Mesothelial cell of epicardium (in vitro differentiated cells): ENCODE data around the gene ZMYND8. TPM values are rescaled to one million over a fixed set of nuclear protein-coding genes. Genes with fewer than 3 reads are reported as not detected.

Source experiments
- DNase-seq, 2 experiments: peaks; one replicate each; pipeline ENCODE4 v3.0.0; 2021; ENCODE audit warnings: low spot score in 2 of 2; ENCODE audit not compliant: unreplicated experiment in 2 of 2
- H3K27ac Mint-ChIP-seq: 2 replicates; pipeline ENCODE4 v1.8.0; 2021; ENCODE audit warnings: mixed read lengths
- H3K27me3 Mint-ChIP-seq: 2 replicates; pipeline ENCODE4 v1.8.0; 2021; ENCODE audit warnings: low read depth, mixed read lengths
- H3K36me3 Mint-ChIP-seq: 2 replicates; pipeline ENCODE4 v1.8.0; 2021; ENCODE audit warnings: mixed read lengths
- H3K4me1 Mint-ChIP-seq: 2 replicates; pipeline ENCODE4 v1.8.0; 2021; ENCODE audit warnings: mixed read lengths
- H3K4me3 Mint-ChIP-seq: 2 replicates; pipeline ENCODE4 v1.8.0; 2021; ENCODE audit warnings: mild to moderate bottlenecking, moderate library complexity, mixed read lengths
- H3K9me3 Mint-ChIP-seq: 2 replicates; pipeline ENCODE4 v1.8.0; 2021; ENCODE audit warnings: mixed read lengths
- total RNA-seq: library from RNA; stranded (reverse); gene quantifications from 3 replicates; pipeline ENCODE4 v1.2.1, GENCODE V29; 2021
- TF ChIP-seq, protein P1 (sequence below): fragments of 200-600 bp; sonication (generic); IDR thresholded peaks from one replicate; pipeline ENCODE4 v1.5.0; 2021; ENCODE audit warnings: antibody characterized with exemption; ENCODE audit not compliant: unreplicated experiment

The ZMYND8 gene
- total RNA-seq, 1 donor from 2014 or later = 120 TPM

DNA sequence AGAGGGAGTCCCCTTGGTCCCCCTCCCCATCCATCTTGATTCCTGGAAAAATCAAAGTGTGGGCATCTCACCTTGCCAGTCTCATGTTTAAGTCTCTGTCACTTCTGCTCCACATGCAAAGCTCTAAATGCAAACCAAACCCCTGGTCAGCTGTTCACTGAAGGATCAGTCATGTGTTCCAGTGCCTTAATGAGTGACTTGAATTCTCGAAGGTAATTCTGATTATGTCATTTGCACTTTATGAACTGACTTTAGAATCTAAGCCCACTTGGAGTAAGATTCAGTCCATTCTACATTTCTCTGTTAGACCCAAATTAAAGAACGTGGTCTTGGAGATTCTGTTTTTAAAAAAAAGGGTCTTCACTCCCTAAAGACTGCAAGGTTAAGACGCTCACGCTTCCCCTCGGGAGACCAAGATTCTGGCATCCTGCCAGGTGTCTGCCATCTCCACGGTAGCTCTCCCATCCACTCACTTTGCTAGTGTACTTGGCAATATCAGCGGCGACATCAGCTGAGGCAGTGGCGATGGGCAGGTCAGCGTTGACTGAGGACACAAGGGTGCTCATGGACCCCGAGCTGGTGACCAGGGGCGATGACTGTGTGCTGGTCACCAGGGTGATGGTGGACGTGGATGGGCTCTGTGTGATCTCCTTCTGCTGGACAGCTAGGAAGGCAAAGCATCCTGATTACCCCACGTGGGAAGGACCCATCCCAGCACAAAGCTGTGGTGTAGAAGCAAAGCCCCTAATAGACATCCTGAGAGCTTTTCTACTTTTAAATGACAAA lies 120.5 kb downstream of the ZMYND8 start:
- Mint-ChIP-seq H3K36me3 (peaks cover 47% of the 10 kb centered on the region), H3K27ac (peak overlapping the region; percentile 50), H3K4me1 (peaks cover 8% of the 10 kb centered on the region), H3K9me3 (no peaks in the 10 kb centered on the region), H3K4me3 (no peak overlapping the region), H3K27me3 (no peaks in the 10 kb centered on the region)
- no peak for DNase-seq
- TF ChIP-seq, protein P1, sequence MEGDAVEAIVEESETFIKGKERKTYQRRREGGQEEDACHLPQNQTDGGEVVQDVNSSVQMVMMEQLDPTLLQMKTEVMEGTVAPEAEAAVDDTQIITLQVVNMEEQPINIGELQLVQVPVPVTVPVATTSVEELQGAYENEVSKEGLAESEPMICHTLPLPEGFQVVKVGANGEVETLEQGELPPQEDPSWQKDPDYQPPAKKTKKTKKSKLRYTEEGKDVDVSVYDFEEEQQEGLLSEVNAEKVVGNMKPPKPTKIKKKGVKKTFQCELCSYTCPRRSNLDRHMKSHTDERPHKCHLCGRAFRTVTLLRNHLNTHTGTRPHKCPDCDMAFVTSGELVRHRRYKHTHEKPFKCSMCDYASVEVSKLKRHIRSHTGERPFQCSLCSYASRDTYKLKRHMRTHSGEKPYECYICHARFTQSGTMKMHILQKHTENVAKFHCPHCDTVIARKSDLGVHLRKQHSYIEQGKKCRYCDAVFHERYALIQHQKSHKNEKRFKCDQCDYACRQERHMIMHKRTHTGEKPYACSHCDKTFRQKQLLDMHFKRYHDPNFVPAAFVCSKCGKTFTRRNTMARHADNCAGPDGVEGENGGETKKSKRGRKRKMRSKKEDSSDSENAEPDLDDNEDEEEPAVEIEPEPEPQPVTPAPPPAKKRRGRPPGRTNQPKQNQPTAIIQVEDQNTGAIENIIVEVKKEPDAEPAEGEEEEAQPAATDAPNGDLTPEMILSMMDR = no peak

DNA sequence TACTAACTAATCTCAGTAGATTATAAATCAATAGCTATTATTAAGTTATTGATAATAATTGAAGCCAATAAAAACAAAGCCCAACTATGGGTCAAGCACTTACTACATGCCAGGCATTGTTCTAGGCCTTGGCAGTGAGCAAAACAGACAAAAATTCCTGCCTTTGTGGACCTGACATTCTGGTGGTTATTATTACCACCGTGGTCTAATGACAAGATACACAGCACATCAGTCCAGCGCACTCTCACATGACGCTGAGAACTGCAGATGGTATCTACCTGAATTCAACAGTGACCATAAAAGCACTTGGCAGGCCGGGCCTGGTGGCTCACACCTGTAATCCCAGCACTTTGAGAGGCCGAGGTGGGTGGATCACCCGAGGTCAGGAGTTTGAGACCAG lies 121.4 kb downstream of the ZMYND8 start:
- Mint-ChIP-seq H3K36me3 (peaks cover 49% of the 10 kb centered on the region), H3K4me1 (peaks cover 8% of the 10 kb centered on the region), H3K9me3 (no peaks in the 10 kb centered on the region), H3K27me3 (no peaks in the 10 kb centered on the region), H3K27ac (no peak overlapping the region), H3K4me3 (no peak overlapping the region)
- DNase-seq = no peak
- TF ChIP-seq, protein P1 = no peak

DNA sequence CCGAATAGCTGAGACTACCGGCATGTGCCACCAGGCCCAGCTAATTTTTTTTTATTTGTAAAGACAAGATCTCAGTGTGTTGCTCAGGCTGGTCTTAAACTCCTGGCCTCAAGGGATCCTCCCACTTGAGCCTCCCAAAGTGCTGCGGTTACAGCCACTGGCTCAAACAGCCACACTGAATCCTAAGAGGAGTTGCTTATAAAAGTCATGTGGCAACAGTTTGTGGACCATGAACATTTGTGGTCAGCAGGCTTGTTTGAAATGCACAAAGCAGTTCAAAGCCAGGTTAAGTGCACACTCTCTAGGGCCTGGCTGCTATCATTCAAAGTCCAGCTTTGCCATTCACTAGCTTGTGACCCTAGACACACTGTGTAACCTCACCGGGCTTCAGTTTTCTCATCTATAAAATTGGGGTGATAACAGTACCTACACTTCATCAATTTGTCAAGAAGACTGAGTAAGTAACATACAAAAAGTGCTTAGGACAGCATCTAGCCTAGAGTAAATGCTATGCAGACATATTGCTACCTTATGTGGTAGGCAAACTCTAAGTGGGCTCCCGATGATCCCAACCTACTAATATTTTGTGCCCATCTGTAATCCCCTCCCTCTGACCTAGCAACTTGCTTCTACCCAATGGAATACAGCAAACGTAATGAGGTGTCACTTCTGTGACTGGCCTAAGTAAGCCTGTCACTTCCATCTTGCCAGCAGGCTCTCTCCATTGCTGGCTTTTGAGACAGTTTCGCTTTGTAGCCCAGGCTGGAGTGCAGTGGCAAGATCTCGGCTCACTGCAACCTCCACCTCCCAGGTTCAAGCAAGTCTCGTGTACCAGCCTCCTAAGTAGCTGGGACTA lies 122.9 kb downstream of the ZMYND8 start:
- Mint-ChIP-seq H3K4me1 (peaks cover 8% of the 10 kb centered on the region), H3K27ac (peak overlapping the region; percentile 56), H3K9me3 (no peaks in the 10 kb centered on the region), H3K36me3 (peaks cover 47% of the 10 kb centered on the region), H3K27me3 (no peaks in the 10 kb centered on the region), H3K4me3 (no peak overlapping the region)
- TF ChIP-seq, protein P1 = no peak
- no peak for DNase-seq

DNA sequence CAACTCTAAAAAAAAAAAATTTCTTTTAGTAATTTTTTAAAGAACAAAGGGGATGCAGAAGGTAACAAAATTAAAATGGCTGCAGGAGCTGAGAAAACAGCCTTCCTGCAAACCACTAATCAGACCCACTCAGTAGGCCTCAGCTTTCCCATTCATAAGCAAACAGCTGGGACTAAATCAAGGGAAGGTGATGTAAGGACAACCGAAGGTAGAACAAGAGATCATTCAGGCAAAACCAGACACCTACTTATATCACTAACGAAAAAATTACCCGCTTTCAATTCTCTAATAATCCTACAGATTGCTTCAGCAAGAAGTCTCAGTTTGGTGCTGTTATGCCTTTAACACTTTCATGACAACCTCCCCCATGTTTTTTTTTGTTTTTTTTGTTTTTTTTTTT lies 124.0 kb downstream of the ZMYND8 start:
- TF ChIP-seq, protein P1 = no peak
- H3K36me3 Mint-ChIP-seq = peaks cover 48% of the 10 kb centered on the region
- H3K27me3 Mint-ChIP-seq = no peaks in the 10 kb centered on the region
- peak overlapping the region; percentile 34 for H3K27ac Mint-ChIP-seq
- peaks cover 8% of the 10 kb centered on the region for H3K4me1 Mint-ChIP-seq
- H3K4me3 Mint-ChIP-seq = no peak overlapping the region
- no peak for DNase-seq
- H3K9me3 Mint-ChIP-seq = no peaks in the 10 kb centered on the region

DNA sequence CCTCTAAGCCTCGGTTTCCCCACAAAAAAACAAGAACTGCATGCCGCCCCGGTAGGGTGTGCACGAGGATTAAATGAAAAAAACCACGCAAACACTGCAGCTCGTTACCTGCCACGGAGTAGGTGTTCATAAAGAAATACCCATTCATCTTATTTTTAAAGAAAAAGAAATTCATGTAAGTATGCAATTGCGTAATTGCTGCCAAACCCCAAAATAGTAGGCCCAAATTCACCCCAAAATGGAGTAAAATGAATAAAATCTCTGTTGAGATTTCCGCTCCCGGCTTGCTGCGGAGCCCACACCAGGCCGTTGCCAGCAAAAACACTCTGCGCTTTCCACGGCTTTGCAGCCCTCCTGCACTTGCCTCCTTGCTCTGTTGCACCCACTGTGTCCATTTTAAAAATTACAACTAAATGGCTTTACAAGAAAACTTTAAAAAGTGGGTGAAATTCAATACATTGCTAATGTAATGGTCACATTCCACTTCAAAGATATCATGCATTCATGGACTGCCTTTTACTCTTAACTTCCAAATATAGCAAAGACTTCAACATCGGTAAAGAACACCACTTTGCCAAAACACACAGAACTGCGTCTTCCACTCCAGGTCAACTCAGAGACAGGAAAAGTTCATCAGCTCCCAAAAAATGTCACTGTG lies 125.0 kb downstream of the ZMYND8 start:
- no peak for DNase-seq
- Mint-ChIP-seq H3K36me3 (peaks cover 49% of the 10 kb centered on the region), H3K27me3 (no peaks in the 10 kb centered on the region)

More for the DNA sequence above, 125.0 kb downstream of the ZMYND8 start:
- Mint-ChIP-seq H3K4me1 (peaks cover 8% of the 10 kb centered on the region), H3K4me3 (no peak overlapping the region), H3K9me3 (no peaks in the 10 kb centered on the region), H3K27ac (peak overlapping the region; percentile 88)
- TF ChIP-seq, protein P1 = no peak
